ENCODE measurements around the gene ELOA.
"Not testable (repeated sequence)": the region's sequence is repeated elsewhere in the genome, so short reads cannot be mapped to it uniquely, and the experiment has no call there.

Gene ELOA

GRCh38 chr1:23801876-23802275 lies 58.6 kb downstream of the ELOA start:
- DNase-seq, result no peak

- not testable (repeated sequence) for DNase-seq
Observed at GRCh38 chr1:23802809-23803342, 59.6 kb downstream of the ELOA start.

GRCh38 chr1:23803674-23804073 lies 60.4 kb downstream of the ELOA start:
- DNase-seq, result no peak

GRCh38 chr1:23804183-23804835 lies 61.0 kb downstream of the ELOA start:
- DNase-seq, result no peak

GRCh38 chr1:23805025-23805424 lies 61.8 kb downstream of the ELOA start:
- DNase-seq, result no peak

- DNase-seq, result no peak
Observed at GRCh38 chr1:23806280-23806679, 63.0 kb downstream of the ELOA start.

GRCh38 chr1:23807453-23807852 lies 64.2 kb downstream of the ELOA start:
- DNase-seq, result no peak

GRCh38 chr1:23809751-23810171 lies 66.5 kb downstream of the ELOA start:
- peak; percentile 68 to 75 for DNase-seq

- peak; percentile 53 to 54 for DNase-seq
Observed at GRCh38 chr1:23810818-23811540, 67.7 kb downstream of the ELOA start.
